Measurements from ENCODE around the gene IFT122.
"Not testable (repeated sequence)": the region's sequence is repeated elsewhere in the genome, so short reads cannot be mapped to it uniquely, and the experiment has no call there.

DNA sequence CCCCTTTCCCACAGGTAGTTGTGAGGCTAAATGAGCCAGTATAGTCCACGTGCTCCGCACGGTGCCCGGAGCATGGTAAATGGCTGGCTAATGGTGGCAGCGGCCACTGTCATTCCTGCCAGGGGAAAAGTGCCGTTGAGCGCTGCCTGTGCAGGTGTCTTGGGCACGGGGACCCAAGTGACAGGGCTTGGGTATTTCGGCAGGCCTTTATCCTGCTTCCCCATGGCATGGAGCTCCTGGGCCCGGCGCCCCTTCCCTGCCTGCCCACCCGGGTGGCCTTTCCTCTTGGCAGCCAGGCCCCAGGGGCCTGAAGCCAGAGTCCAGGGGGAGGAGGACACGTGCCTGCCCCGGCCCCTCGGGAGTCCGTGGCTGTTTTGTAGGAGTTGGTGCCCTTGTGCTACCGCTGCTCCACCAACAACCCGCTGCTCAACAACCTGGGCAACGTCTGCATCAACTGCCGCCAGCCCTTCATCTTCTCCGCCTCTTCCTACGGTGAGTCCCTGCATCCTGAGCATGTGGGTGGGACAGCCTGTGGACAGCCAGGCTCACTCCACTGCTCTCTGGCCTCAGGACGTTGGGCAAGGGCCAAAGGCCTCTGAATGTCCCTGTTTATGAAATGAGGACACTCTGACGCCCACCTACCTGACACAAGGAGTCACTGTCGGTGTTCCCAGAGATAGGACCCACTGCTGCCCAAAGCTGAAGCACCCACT, 75.2 kb downstream of the IFT122 start:
- not testable (repeated sequence) for TF ChIP-seq POLR2A (IDR thresholded peaks at IDR 0.05; ENCODE audit: low read depth, low read length); CTCF (conservative IDR thresholded peaks at IDR 0.05; ENCODE audit: low read depth, low read length); MXI1 (IDR thresholded peaks at IDR 0.05; ENCODE audit: borderline replicate concordance, low read depth, low read length); BHLHE40 (IDR thresholded peaks at IDR 0.05; ENCODE audit: low read depth, low read length); ELK1 (IDR thresholded peaks at IDR 0.05; ENCODE audit: borderline replicate concordance, low read depth, low read length); RAD21 (IDR thresholded peaks at IDR 0.05; ENCODE audit: low read length); MAZ (IDR thresholded peaks at IDR 0.05; ENCODE audit: borderline replicate concordance, low read depth, low read length); FOS (IDR thresholded peaks at IDR 0.05; ENCODE audit: low read depth, low read length)
- TF ChIP-seq, protein P1, sequence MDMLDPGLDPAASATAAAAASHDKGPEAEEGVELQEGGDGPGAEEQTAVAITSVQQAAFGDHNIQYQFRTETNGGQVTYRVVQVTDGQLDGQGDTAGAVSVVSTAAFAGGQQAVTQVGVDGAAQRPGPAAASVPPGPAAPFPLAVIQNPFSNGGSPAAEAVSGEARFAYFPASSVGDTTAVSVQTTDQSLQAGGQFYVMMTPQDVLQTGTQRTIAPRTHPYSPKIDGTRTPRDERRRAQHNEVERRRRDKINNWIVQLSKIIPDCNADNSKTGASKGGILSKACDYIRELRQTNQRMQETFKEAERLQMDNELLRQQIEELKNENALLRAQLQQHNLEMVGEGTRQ (IDR thresholded peaks at IDR 0.05; ENCODE audit: low read depth, low read length) = not testable (repeated sequence)

All from IMR-90 (cell line).